HEK293T (cell line): ENCODE measurements around the gene AXIN1.

Source experiments
- ARNT ChIP-seq: fragments of 450-650 bp; IDR thresholded peaks from 2 replicates; pipeline ENCODE4 v1.6.1; 2017; ENCODE audit warnings: mild to moderate bottlenecking
- CTBP1 ChIP-seq: fragments of 450-650 bp; IDR thresholded peaks from 2 replicates; pipeline ENCODE4 v1.6.1; 2016; ENCODE audit warnings: borderline replicate concordance
- FOXA1 ChIP-seq: fragments of 450-650 bp; IDR thresholded peaks from 2 replicates; pipeline ENCODE4 v1.6.1; 2016; ENCODE audit warnings: mild to moderate bottlenecking
- FOXK2 ChIP-seq: fragments of 450-650 bp; IDR thresholded peaks from 2 replicates; pipeline ENCODE4 v1.6.1; 2016; ENCODE audit warnings: mild to moderate bottlenecking
- L3MBTL2 ChIP-seq: fragments of 450-650 bp; conservative IDR thresholded peaks from 2 replicates; pipeline ENCODE4 v1.6.1; 2016; ENCODE audit warnings: mild to moderate bottlenecking
- SP1 ChIP-seq: fragments of 450-650 bp; IDR thresholded peaks from 2 replicates; pipeline ENCODE4 v1.6.1; 2017
- TARDBP ChIP-seq: fragments of 450-650 bp; IDR thresholded peaks from 2 replicates; pipeline ENCODE4 v1.6.1; 2016
- ZNF384 ChIP-seq: fragments of 450-650 bp; IDR thresholded peaks from 2 replicates; pipeline ENCODE4 v1.6.1; 2016

DNA sequence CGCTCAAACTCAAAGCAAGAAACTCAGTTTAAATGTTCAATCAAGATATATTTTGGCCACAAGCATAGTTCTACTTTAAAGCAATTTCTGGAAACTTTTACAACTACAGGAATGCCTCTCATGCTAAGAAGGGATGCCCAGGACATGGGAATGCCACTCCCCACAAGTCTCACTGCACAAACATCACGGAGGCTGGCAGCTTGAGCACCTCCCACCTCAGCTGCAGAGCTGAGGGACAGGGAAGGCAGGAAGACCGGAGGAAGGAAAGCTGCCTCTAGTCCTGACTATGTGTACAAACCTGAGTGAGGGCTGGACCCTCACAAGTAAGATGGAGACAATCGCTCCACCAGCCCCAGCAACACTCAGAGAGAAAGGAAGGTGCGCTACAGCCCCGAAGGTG, 5.3 kb downstream of the AXIN1 start:
- TF ChIP-seq SP1: no peak
- no peak for TF ChIP-seq FOXA1
- TF ChIP-seq L3MBTL2: no peak
- no peak for TF ChIP-seq CTBP1
- TF ChIP-seq ZNF384: no peak
- no peak for TF ChIP-seq TARDBP
- no peak for TF ChIP-seq ARNT
- TF ChIP-seq FOXK2: no peak
